HUES64 (cell line): Measurements from ENCODE around the gene AIFM3.

ENCODE experiments used
- H3K27ac ChIP-seq: 2 replicates; pipeline ENCODE4 v1.7.0; 2013; ENCODE audit warnings: low read depth, low read length, inconsistent platforms
- H3K27me3 ChIP-seq: 2 replicates; pipeline ENCODE4 v1.6.1; 2013; ENCODE audit warnings: mild to moderate bottlenecking, low read length; ENCODE audit not compliant: insufficient read depth
- H3K36me3 ChIP-seq: 2 replicates; pipeline ENCODE4 v1.6.1; 2013; ENCODE audit warnings: mild to moderate bottlenecking, low read length; ENCODE audit not compliant: insufficient read depth
- H3K4me1 ChIP-seq: 2 replicates; pipeline ENCODE4 v1.6.1; 2013; ENCODE audit warnings: mild to moderate bottlenecking, low read length, moderate library complexity; ENCODE audit not compliant: insufficient read depth
- H3K4me3 ChIP-seq: 2 replicates; pipeline ENCODE4 v1.5.1; 2013; ENCODE audit warnings: mild to moderate bottlenecking, low read length, moderate library complexity
- H3K9ac ChIP-seq: 2 replicates; pipeline ENCODE4 v1.6.1; 2013; ENCODE audit warnings: mild to moderate bottlenecking, low read depth, low read length
- H3K9me3 ChIP-seq: 2 replicates; pipeline ENCODE4 v1.6.1; 2013; ENCODE audit warnings: low read depth, low read length; ENCODE audit not compliant: insufficient read depth
- WGBS: fragments of 150-250, 120-280 bp; methylation state at CpG from one replicate; pipeline ENCODE4 v1.1.7; 2013; ENCODE audit warnings: missing lambda C conversion rate; 5-methylcytosine and 5-hydroxymethylcytosine counted together

The AIFM3 gene

DNA sequence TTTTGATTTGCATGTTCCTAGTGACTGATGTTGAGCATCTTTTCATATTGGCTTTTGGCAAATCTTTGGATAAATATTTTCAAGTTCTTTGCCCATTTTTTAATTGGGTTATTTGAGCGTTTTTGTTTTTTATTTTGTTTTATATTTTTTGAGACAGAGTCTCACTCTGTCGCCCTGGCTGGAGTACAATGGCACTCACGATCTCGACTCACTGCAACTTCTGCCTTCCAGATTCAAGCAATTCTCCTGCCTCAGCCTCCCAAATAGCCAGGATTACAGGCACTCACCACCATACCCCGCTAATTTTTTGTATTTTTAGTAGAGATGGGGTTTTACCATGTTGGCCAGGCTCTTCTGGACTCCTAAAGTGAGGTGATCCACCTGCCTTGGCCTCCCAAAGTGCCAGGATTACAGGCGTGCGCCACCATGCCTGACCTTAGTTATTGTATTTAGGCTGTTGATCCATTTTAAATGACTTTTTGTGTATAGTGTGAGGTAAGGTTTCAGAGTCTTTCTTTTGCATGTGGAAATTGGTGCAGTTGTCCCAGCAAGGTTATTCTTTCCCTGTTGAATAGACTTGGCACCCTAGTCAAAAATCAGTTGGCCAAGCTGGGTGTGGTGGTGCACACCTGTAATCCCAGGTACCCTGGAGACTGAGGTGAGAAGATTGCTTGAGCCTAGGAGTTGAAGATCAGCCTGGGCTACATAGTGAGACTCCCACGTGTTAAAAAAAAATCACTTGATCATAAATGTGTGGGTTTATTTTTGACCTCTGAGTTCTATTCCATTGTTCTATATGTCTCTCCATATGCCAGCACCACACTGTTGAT, 23.7 kb upstream of the AIFM3 start:
- Histone ChIP-seq H3K9ac (no peak overlapping the region), H3K9me3 (no peaks in the 10 kb centered on the region), H3K27ac (no peak overlapping the region), H3K27me3 (no peaks in the 10 kb centered on the region), H3K4me1 (0 out of 2 replicates have a peak, but pooled peaks cover 4% of the 10 kb centered on the region), H3K36me3 (peaks cover 19% of the 10 kb centered on the region), H3K4me3 (no peak overlapping the region)
- WGBS: 96% methylated on average over 8 of the region's 8 CpGs

DNA sequence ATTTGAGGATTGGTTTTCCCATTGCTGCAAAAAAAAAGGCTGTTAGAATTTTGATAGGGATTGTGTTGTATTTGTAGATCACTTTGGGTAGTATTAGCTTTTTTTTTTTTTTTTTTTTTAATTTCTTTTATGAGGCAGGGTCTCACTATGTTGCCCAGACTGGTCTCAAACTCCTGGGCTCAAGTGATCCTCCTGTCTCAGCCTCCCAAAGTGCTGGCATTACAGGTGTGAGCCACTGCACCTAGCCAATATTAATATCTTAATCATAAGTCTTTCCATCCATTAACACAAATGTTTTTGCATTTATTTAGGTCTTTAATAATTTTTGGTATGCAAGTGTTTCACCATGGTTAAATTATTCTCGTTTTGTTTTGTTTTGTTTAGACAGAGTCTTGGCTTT, 23.0 kb upstream of the AIFM3 start:
- H3K4me3 ChIP-seq: no peak overlapping the region
- 100% methylated on average over 1 of the region's 1 CpG for WGBS
- H3K4me1 ChIP-seq: 0 out of 2 replicates have a peak, but pooled peaks cover 4% of the 10 kb centered on the region
- H3K9ac ChIP-seq: no peak overlapping the region
- H3K27ac ChIP-seq: no peak overlapping the region
- H3K36me3 ChIP-seq: peaks cover 19% of the 10 kb centered on the region
- no peaks in the 10 kb centered on the region for H3K27me3 ChIP-seq
- H3K9me3 ChIP-seq: no peaks in the 10 kb centered on the region

DNA sequence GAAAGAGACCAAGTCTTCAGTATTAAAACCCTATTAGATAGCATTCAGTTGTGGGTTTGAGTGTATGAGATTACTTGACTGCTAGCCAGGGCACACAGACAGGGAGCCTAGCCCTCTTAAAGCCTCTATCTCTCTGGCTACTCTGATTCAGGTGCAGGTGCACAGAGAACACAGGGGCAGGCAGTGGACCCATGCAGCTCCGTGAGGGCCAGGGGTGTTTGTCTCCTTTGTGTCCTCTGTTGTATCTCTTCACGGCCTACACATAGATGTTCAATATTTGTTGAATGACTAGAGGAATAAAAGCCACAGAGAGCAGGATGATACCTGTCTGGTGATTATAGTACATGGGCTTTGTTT, 21.5 kb upstream of the AIFM3 start:
- no peaks in the 10 kb centered on the region for H3K27me3 ChIP-seq
- H3K4me3 ChIP-seq: no peak overlapping the region
- peaks cover 34% of the 10 kb centered on the region for H3K36me3 ChIP-seq
- H3K27ac ChIP-seq: no peak overlapping the region
- WGBS: 95% methylated on average over 2 of the region's 2 CpGs
- H3K4me1 ChIP-seq: 0 out of 2 replicates have a peak, but pooled peaks cover 4% of the 10 kb centered on the region
- no peak overlapping the region for H3K9ac ChIP-seq
- no peaks in the 10 kb centered on the region for H3K9me3 ChIP-seq

DNA sequence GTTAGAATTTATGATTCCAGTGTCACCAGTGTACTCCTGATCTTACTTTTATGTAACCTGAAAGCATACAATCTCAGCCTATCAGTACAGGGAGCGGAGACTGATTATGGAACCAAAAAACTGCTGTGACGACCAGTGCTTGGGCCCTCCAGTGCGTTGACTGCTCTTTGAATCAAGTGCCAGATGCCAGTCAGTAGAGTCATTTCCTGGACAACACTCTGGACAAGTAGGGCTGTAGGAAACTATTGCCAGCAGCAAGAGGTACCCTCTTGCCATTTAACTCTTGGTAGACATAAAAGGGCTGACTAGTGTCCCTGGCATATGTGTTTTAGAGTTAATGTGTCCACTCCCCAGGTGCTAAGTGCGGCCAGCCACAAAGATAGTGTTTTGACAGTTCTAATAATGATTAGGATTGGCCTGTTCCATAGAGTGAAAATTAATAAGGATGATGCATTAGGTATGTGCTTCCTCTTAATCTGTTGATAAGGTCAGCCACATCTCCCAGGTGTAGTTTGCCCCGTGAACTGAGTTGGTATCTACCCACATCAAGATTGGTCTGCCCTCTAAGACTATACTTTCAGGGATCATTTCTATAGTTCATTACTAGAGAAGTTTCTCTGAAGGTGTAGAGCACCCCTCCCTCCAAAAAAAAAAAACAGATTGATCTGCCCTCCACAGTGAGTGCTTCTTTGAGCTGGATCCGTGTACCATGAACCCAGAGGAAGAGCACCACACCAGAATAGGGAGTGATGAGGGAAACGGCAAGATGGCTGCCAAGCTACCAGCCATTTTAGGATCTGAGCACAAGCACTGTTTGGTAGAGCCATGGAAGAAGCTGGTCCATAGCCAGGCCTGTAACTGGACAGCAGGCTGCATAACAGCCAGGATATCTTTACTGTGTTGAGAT, 20.7 kb upstream of the AIFM3 start:
- whole genome bisulfite sequencing: 95% methylated on average over 7 of the region's 7 CpGs
- Histone ChIP-seq H3K9me3 (no peaks in the 10 kb centered on the region), H3K27ac (no peak overlapping the region; the same call in 1 of the 2 replicates), H3K27me3 (no peaks in the 10 kb centered on the region), H3K9ac (no peak overlapping the region), H3K4me3 (no peak overlapping the region), H3K4me1 (0 out of 2 replicates have a peak, but pooled peaks cover 8% of the 10 kb centered on the region), H3K36me3 (peaks cover 42% of the 10 kb centered on the region)

DNA sequence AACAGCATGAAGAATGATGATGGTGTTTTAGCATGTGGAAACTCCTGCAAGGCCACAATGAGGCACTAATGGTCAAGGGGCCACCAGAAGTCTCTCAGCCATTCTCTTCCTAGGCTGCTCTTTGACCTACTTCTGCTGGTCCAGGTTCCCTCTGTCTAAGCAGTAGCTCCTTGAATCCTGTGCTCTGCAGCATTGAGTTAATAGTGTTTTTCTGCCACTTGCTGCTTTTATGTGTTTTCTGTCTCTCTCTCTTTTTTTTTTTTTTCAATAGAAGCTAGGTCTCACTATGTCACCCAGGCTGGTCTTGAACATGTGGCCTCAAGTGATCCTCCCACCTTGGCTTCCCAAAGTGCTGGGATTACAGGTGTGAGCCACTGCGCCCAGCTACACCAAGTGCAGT, 20.1 kb upstream of the AIFM3 start:
- 100% methylated on average over 1 of the region's 1 CpG for WGBS
- H3K27me3 ChIP-seq: no peaks in the 10 kb centered on the region
- no peak overlapping the region; the same call in 1 of the 2 replicates for H3K27ac ChIP-seq
- peaks cover 12% of the 10 kb centered on the region; the same call in 1 of the 2 replicates for H3K4me1 ChIP-seq
- no peak overlapping the region for H3K4me3 ChIP-seq
- H3K9me3 ChIP-seq: no peaks in the 10 kb centered on the region
- H3K9ac ChIP-seq: no peak overlapping the region
- peaks cover 49% of the 10 kb centered on the region for H3K36me3 ChIP-seq

DNA sequence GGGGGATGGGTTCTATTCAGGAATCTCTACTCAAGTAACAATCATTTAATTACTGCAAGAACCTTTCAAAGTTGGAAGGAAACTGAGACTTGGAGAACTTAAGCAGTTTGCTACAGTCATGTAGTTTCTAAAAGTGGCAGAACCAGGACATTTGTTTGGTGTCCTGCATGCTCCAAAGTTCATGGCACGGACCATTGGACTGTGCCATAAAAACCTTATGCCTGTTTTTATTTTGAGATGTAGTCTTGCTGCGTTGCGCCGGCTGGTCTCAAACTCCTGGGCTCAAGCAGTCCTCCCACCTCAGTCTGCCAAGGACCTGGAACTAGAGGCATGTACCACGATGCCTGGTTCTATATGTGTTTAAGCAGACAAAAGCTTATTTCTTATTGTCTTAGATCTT, 18.6 kb upstream of the AIFM3 start:
- Histone ChIP-seq H3K4me1 (peaks cover 12% of the 10 kb centered on the region; the same call in 1 of the 2 replicates), H3K27ac (no peak overlapping the region), H3K36me3 (peaks cover 63% of the 10 kb centered on the region), H3K4me3 (no peak overlapping the region), H3K9ac (no peak overlapping the region), H3K9me3 (no peaks in the 10 kb centered on the region), H3K27me3 (no peaks in the 10 kb centered on the region)
- WGBS: 72% methylated on average over 5 of the region's 5 CpGs

DNA sequence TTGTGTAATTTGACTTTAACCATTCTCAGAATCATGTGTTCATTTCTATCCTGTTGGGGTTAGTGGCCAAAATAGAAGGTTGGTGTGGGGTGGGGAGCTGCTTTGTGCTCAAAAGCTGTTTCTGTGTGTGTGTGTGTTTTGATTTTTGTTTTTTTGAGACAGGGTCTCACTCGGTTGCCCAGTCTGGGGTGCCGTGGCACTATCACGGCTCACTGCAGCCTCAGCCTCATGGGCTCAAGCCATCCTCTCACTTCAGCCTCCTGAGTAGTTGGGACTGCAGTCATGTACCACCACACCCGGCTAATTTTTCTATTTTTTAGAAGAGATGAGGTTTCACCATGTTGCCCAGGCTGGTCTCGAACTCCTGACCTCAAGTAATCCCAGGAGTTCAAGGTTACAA, 18.1 kb upstream of the AIFM3 start:
- 98% methylated on average over 5 of the region's 5 CpGs for WGBS
- Histone ChIP-seq H3K4me3 (no peak overlapping the region), H3K27me3 (no peaks in the 10 kb centered on the region), H3K36me3 (peaks cover 69% of the 10 kb centered on the region), H3K27ac (no peak overlapping the region), H3K4me1 (peaks cover 12% of the 10 kb centered on the region; the same call in 1 of the 2 replicates), H3K9ac (no peak overlapping the region), H3K9me3 (no peaks in the 10 kb centered on the region)

DNA sequence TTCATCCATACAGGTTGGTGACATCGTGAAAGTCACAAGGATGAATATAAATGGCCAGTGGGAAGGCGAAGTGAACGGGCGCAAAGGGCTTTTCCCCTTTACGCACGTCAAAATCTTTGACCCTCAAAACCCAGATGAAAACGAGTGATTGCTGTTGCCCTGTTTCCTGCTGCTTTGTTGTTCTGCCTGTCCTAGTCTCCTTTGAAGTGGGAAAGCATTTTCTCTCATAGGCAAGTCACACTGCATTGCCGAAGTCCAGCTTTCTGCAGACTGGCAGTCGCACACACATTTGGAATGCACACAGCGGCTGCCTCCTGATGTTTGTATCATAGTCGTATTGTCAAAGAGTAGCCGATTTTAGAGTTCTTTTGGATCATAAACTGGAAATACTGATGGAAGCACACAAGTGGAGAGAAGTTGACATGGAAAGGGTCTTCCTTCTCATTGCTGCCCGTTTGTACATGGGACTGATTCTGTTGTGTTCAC, 17.3 kb upstream of the AIFM3 start:
- no peaks in the 10 kb centered on the region for H3K9me3 ChIP-seq
- no peaks in the 10 kb centered on the region for H3K27me3 ChIP-seq
- no peak overlapping the region for H3K9ac ChIP-seq
- H3K4me1 ChIP-seq: peaks cover 12% of the 10 kb centered on the region; the same call in 1 of the 2 replicates
- no peak overlapping the region for H3K27ac ChIP-seq
- 95% methylated on average over 13 of the region's 13 CpGs for WGBS
- no peak overlapping the region for H3K4me3 ChIP-seq
- peaks cover 72% of the 10 kb centered on the region for H3K36me3 ChIP-seq

DNA sequence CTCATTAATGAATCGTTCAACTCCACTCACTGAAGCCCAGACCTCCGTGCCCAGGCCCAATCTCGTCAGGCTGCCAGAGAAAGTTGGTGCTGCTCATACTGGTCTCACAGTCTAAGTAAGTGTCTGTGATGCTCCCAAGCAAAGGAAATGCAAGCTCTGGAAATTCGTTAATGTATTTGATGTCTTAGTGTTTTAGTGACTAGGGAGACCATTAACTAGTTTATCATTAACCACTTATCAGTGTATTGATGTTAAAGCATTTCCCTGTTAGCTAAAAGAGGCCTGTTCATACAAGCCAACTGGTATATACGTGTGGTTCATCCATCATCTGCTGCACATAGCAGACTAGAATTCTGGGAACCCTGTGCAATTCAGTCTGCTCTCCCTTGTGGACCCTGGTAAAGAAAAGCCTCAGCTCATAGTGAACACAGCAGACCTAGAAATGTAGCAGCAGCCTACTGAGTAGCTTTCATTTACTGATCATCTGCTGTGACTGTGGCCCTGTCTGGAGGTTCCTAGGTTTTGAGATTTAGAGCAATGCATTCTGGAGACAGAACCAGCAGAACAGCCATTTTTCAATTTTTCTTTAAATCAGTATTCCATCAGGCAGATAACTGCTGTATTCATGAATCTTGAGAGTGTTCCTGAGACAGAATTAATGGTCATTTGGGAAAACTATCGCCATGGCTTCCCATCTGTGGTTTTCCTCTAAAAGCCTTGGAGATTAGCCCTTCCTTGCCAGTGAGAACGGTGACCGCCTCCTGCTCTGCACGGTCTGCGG, 15.7 kb upstream of the AIFM3 start:
- Histone ChIP-seq H3K36me3 (peaks cover 64% of the 10 kb centered on the region), H3K9ac (no peak overlapping the region), H3K9me3 (no peaks in the 10 kb centered on the region), H3K4me3 (no peak overlapping the region), H3K27ac (no peak overlapping the region), H3K4me1 (peaks cover 15% of the 10 kb centered on the region), H3K27me3 (peaks cover 3% of the 10 kb centered on the region; the same call in 1 of the 2 replicates)
- 95% methylated on average over 10 of the region's 10 CpGs for WGBS

DNA sequence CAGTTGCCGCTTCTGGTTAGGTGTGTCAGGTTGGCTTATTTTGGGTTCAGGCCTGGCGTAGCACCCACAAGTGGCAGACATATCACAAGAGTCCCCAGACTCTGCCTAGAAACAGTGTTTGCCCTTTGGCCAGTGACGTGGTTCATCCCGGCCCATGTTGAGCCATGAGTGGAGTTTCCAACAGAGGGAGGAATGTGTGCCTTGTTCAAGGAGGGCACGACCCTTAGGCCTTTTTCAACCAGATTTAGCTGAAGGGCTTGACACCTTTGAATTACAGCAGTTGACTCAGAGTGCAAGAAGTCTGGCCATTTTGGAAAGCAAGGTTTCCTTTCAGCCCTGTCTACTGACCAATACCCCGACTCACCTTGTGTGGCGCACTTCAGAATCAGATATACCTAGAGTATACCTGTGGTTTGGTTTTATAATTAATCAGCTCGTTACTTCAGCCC, 15.1 kb upstream of the AIFM3 start:
- Histone ChIP-seq H3K9me3 (no peaks in the 10 kb centered on the region), H3K4me1 (peaks cover 15% of the 10 kb centered on the region), H3K27me3 (peaks cover 9% of the 10 kb centered on the region), H3K27ac (no peak overlapping the region), H3K36me3 (peaks cover 59% of the 10 kb centered on the region), H3K9ac (no peak overlapping the region), H3K4me3 (no peak overlapping the region)
- 89% methylated on average over 8 of the region's 8 CpGs for WGBS
